22Rv1 (cell line): ENCODE measurements around the gene TICAM2.

Experiments
- H3K27ac ChIP-seq: fragments of 450-650 bp; 2 replicates; pipeline ENCODE4 v1.5.1; 2017
- CTCF ChIP-seq: fragments of 450-650 bp; IDR thresholded peaks from 2 replicates; pipeline ENCODE4 v1.5.1; 2017; ENCODE audit warnings: mild to moderate bottlenecking
- ZFX ChIP-seq: fragments of 450-650 bp; IDR thresholded peaks from 2 replicates; pipeline ENCODE4 v1.6.1; 2017; ENCODE audit warnings: antibody characterized with exemption, borderline replicate concordance

The TICAM2 gene

DNA sequence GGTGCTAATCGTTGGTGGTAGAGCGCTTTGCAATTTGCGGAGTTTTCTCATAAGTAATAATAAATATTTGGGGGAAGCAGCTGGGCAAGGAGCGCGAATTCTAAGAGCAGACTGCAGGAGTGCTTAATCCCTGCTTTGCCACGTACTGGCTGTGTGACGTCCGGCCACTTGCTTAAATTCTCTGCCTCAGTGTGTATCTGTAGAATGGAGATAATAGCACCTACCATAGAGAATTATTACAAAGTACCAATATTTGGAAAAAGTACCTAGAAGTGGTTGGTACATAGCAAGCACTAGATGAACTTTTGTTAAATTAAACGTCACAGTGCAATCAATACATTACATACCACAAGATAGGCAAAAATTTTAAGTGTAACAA lies 24.2 kb upstream of the TICAM2 start:
- H3K27ac ChIP-seq = peak overlapping the region; percentile 80
- TF ChIP-seq ZFX (no peak), CTCF (0 out of 2 replicates have a peak, but pooled peaks have one; percentile 5)

DNA sequence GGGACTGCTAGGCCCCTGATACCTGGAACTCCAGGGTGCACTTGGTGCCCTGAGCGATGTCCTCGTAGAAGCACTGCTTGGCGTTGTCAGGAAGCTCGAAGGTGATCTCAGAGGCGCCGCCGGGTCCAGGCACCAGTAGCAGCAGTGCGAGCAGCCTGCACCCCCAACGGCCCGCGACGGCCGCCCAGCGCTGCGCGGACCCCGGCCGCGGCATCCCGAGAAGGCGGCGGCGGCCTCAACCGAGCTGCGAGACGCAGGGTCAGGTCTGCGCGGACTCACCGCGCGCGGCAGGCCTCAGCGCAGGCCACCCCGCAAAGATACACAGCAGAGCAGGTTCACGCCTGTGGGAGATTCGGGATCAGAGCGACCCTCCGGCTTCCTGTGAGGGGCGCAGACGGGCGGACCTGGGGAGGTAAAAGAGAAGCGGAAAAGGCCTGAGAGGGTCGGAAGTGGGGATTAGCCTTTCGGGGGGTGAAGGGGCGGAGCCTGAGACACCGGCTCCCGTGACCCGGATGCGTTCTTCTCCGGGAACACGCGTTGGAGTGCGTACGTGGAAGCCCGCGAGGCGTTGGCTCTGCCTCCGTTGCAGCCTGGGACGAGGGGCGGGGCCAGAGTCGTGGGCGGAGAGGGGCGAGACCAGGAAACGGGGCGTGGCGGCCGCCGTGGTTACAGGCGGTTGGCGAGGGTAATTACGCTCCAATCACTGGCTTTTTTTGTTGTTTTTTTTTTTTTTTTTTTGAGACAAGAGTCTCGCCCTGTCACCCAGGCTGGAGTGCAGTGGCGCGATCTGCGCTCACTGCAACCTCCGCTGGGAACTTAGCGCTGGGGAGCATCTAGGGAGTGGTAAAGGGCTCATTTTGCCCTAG lies 23.5 kb upstream of the TICAM2 start, which contains the start of gene TMED7:
TSS of gene TMED7 (minus strand) at position 458 of the 866 bp plus-strand sequence. CDS start at position 214, 244 bp downstream.
- TF ChIP-seq CTCF (no peak), ZFX (0 out of 2 replicates have a peak, but pooled peaks have one; percentile 40)
- peak within 1 kb of the TSS; percentile 80 for H3K27ac ChIP-seq

GRCh38 chr5:115624994-115625393 lies 22.7 kb upstream of the TICAM2 start:
- TF ChIP-seq CTCF (no peak), ZFX (no peak)
- peak overlapping the region; percentile 80 for H3K27ac ChIP-seq

DNA sequence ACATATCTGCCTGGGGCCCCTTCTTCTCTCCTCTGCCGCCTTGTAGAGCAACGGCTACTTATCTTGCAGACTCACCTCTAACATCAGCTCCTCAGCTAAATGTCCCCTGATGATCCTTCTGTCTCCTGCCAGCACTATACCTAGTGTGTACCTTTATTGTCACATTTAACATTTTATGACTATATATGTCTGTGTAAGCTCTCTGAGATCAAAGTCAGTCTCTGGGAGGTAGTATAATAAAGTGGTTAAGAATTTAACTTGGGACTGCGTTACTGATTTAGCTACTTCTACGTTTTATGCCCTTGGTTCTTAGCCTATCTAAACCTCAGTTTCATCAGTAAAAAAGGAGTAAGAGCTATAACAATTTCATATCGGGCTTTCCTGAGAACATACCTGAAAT lies 21.4 kb upstream of the TICAM2 start:
- no peak for TF ChIP-seq ZFX
- TF ChIP-seq CTCF = no peak
- H3K27ac ChIP-seq = no peak overlapping the region

DNA sequence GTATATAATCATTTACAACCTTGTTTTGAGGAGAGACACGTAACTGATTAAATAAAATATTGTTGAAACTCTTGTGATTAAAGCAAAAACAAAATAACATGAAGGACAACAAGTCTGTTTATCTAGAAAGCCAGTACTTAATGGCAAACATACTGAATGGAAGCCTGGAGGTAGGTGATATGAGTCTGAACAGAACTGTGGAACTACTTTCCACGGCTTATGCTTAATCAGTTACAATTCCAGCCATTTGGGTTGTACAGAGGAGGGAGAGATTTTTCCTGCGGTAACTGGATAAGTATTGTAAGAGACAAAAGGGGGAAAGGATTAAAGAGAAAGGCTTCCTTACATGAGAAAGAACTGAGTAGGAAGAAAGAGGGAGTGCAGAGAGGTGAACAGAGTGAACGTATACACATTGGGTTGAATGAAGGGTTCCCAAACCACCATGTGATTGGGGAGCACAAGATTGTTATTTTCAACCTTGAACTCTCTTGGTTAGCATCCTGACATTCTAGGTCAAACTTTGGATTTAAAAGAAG lies 19.2 kb upstream of the TICAM2 start:
- TF ChIP-seq ZFX = no peak
- no peak for TF ChIP-seq CTCF
- H3K27ac ChIP-seq = no peak overlapping the region

GRCh38 chr5:115616892-115617291 lies 14.6 kb upstream of the TICAM2 start:
- TF ChIP-seq CTCF (no peak), ZFX (no peak)
- no peak overlapping the region for H3K27ac ChIP-seq

DNA sequence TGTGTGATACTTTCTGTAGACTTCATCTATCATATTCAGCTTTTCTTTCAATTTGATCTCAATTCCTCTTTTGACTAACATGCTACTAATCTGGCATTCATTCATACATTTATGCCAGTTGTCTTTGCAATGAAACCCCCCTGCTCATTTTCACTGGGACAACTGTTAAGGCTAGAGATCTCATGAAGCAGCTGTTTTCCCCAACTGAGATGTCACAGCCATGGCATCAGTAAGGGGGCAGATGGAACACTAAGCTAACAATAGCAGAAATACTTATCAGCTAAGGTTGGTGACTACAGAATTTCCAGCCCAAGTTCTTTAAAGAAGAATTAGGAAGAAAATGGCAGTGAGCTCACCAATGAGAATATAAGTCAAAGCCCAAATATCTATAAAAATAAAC lies 14.2 kb upstream of the TICAM2 start:
- no peak overlapping the region for H3K27ac ChIP-seq
- TF ChIP-seq CTCF (no peak), ZFX (no peak)
